H1 (cell line): ENCODE results near the gene WDR27. TPM values are rescaled to one million over a fixed set of nuclear protein-coding genes. Genes with fewer than 3 reads are reported as not detected.

Source experiments
- CTCF ChIA-PET: fragments of 300-600 bp; sonication (Branson Sonifier 250); formaldehyde crosslinking; loops from one replicate; lab custom pipeline; 2021; ENCODE audit not compliant: partially characterized antibody; lab: Charles Lee
- POLR2A ChIA-PET: fragments of 300-600 bp; sonication (Branson Sonifier 250); formaldehyde crosslinking; loops from one replicate; lab custom pipeline; 2021; ENCODE audit warnings: inconsistent platforms; ENCODE audit not compliant: partially characterized antibody; lab: Charles Lee
- DNase-seq, 2 experiments: peaks; one replicate each; pipeline versions ENCODE4 v3.0.0 to v3.0.0-alpha.2; 2010 to 2022; ENCODE audit warnings: low spot score in 2 of 2, low read depth in 1 of 2, mixed read lengths in 1 of 2
- FAIRE-seq: peaks from 2 replicates; lab custom pipeline; 2011; peaks lifted over from hg19 to GRCh38; lab: Jason Lieb, UNC
- H2AFZ ChIP-seq: 2 replicates; pipeline ENCODE4 v1.8.1; 2012; ENCODE audit warnings: low read length, inconsistent platforms
- H2AK5ac ChIP-seq: 2 replicates; pipeline ENCODE4 v1.6.1; 2013; ENCODE audit warnings: low read depth, low read length
- H2BK120ac ChIP-seq: replicated peaks from 2 replicates; pipeline ENCODE3; 2013; ENCODE audit warnings: low read depth, low read length, inconsistent platforms
- H2BK12ac ChIP-seq: 2 replicates; pipeline ENCODE4 v1.6.1; 2013; ENCODE audit warnings: low read depth, low read length
- H2BK15ac ChIP-seq: 2 replicates; pipeline ENCODE4 v1.6.1; 2013; ENCODE audit warnings: low read length
- H2BK20ac ChIP-seq: 2 replicates; pipeline ENCODE4 v1.6.1; 2013; ENCODE audit warnings: low read length
- H2BK5ac ChIP-seq: 2 replicates; pipeline ENCODE4 v1.6.1; 2013; ENCODE audit warnings: low read depth, low read length
- H3K14ac ChIP-seq: 2 replicates; pipeline ENCODE4 v1.6.1; 2013; ENCODE audit warnings: inconsistent platforms; ENCODE audit not compliant: insufficient read length
- H3K18ac ChIP-seq: 2 replicates; pipeline ENCODE4 v1.6.1; 2013; ENCODE audit warnings: low read length; ENCODE audit errors: extremely low read depth
- H3K23ac ChIP-seq: 2 replicates; pipeline ENCODE4 v1.6.1; 2013; ENCODE audit warnings: inconsistent platforms; ENCODE audit not compliant: insufficient read length
- H3K23me2 ChIP-seq: 2 replicates; pipeline ENCODE4 v1.6.1; 2013; ENCODE audit warnings: low read depth, low read length
- H3K27ac ChIP-seq: 2 replicates; pipeline ENCODE4 v1.6.1; 2011; ENCODE audit warnings: low read depth, low read length, inconsistent platforms
- H3K27me3 ChIP-seq, 4 experiments: replicated peaks in 1 of 4; 1 replicate in 1 of 4; 2 replicates in 3 of 4; pipeline versions ENCODE4 v1.6.1 to v1.8.1; 2011 to 2013; ENCODE audit warnings: low read length in 3 of 4, mild to moderate bottlenecking in 3 of 4, inconsistent platforms in 2 of 4, mixed read lengths in 2 of 4, moderate library complexity in 1 of 4; ENCODE audit not compliant: control insufficient read depth in 3 of 4, insufficient read depth in 3 of 4; ENCODE audit errors: extremely low read depth in 1 of 4
- H3K36me3 ChIP-seq, 4 experiments: 2 replicates each; pipeline versions ENCODE4 v1.6.1 to v1.8.1; 2011 to 2013; ENCODE audit warnings: mild to moderate bottlenecking in 4 of 4, low read length in 3 of 4, moderate library complexity in 2 of 4, control low read depth in 1 of 4, inconsistent platforms in 1 of 4; ENCODE audit not compliant: insufficient read depth in 4 of 4, control insufficient read depth in 2 of 4
- H3K4ac ChIP-seq: replicated peaks from 2 replicates; pipeline ENCODE3; 2013; ENCODE audit warnings: low read length, low read depth, mixed read lengths, inconsistent platforms; ENCODE audit not compliant: insufficient read length
- H3K4me1 ChIP-seq, 4 experiments: replicated peaks in 1 of 4; 1 replicate in 1 of 4; 2 replicates in 3 of 4; pipeline versions ENCODE4 v1.6.1 to v1.8.1; 2011 to 2013; ENCODE audit warnings: low read length in 3 of 4, inconsistent platforms in 2 of 4, mixed read lengths in 1 of 4; ENCODE audit not compliant: insufficient read depth in 4 of 4, control insufficient read depth in 3 of 4
- H3K4me2 ChIP-seq, 2 experiments: 2 replicates each; pipeline versions ENCODE4 v1.6.1 to v1.8.1; 2011 to 2013; ENCODE audit warnings: low read depth in 2 of 2, low read length in 2 of 2, control low read depth in 1 of 2, inconsistent platforms in 1 of 2, mild to moderate bottlenecking in 1 of 2; ENCODE audit not compliant: insufficient read depth in 1 of 2
- H3K4me3 ChIP-seq, 4 experiments: fragments of 200-600, 300-600 bp in 1 of 4; sonication (generic), shearing (Covaris generic), sonication (Bioruptor Twin) in 1 of 4; 2 replicates each; pipeline versions ENCODE4 v1.5.1 to v1.8.1; 2011 to 2016; ENCODE audit warnings: low read length in 4 of 4, low read depth in 3 of 4, control low read depth in 2 of 4, inconsistent platforms in 2 of 4, mild to moderate bottlenecking in 2 of 4, mixed read lengths in 1 of 4, moderate library complexity in 1 of 4; ENCODE audit not compliant: insufficient read depth in 2 of 4; ENCODE audit errors: extremely low read depth in 1 of 4
- H3K56ac ChIP-seq: replicated peaks from 2 replicates; pipeline ENCODE3; 2013; ENCODE audit warnings: low read depth, mild to moderate bottlenecking, mixed read lengths, low read length, inconsistent platforms; ENCODE audit not compliant: insufficient read length
- H3K79me1 ChIP-seq: 2 replicates; pipeline ENCODE4 v1.6.1; 2013; ENCODE audit warnings: low read depth, low read length, control low read depth
- H3K79me2 ChIP-seq, 2 experiments: 2 replicates each; pipeline versions ENCODE4 v1.6.1 to v1.8.1; 2012 to 2013; ENCODE audit warnings: low read length in 2 of 2, mild to moderate bottlenecking in 2 of 2, inconsistent platforms in 1 of 2; ENCODE audit not compliant: insufficient read depth in 2 of 2, control insufficient read depth in 1 of 2
- H3K9ac ChIP-seq, 4 experiments: replicated peaks in 1 of 4; 1 replicate in 1 of 4; 2 replicates in 3 of 4; pipeline versions ENCODE4 v1.6.1 to v1.8.1; 2011 to 2013; ENCODE audit warnings: low read depth in 3 of 4, low read length in 3 of 4, control low read depth in 2 of 4, mild to moderate bottlenecking in 2 of 4, moderate library complexity in 2 of 4, inconsistent platforms in 1 of 4; ENCODE audit errors: extremely low read depth in 1 of 4
- H3K9me3 ChIP-seq, 2 experiments: 2 replicates each; pipeline versions ENCODE4 v1.6.1 to v1.8.1; 2012 to 2013; ENCODE audit warnings: mild to moderate bottlenecking in 2 of 2, moderate library complexity in 2 of 2, control low read depth in 1 of 2, inconsistent platforms in 1 of 2, low read depth in 1 of 2, low read length in 1 of 2, mixed read lengths in 1 of 2; ENCODE audit not compliant: insufficient read depth in 2 of 2
- H4K20me1 ChIP-seq, 2 experiments: replicated peaks in 1 of 2; 2 replicates each; pipeline versions ENCODE3 to v1.8.1; 2011 to 2013; ENCODE audit warnings: inconsistent platforms in 2 of 2, low read length in 2 of 2, mild to moderate bottlenecking in 1 of 2; ENCODE audit not compliant: insufficient read depth in 2 of 2, control insufficient read depth in 1 of 2
- H4K5ac ChIP-seq: 2 replicates; pipeline ENCODE4 v1.6.1; 2013; ENCODE audit warnings: low read length, low read depth, mixed read lengths, inconsistent platforms; ENCODE audit not compliant: insufficient read length
- H4K8ac ChIP-seq: 2 replicates; pipeline ENCODE4 v1.8.0; 2013; ENCODE audit warnings: mild to moderate bottlenecking, moderate library complexity, low read length, inconsistent platforms; ENCODE audit not compliant: insufficient read depth; ENCODE audit errors: extremely low read depth
- H4K91ac ChIP-seq: replicated peaks from 2 replicates; pipeline ENCODE3; 2013; ENCODE audit warnings: low read length, mixed read lengths, inconsistent platforms; ENCODE audit not compliant: insufficient read length
- WGBS, 2 experiments: shearing (Covaris generic) in 1 of 2; methylation state at CpG; one replicate each; pipeline versions ENCODE4 v1.1.6 to v1.1.7; 2013 to 2015; ENCODE audit warnings: low lambda C conversion rate in 2 of 2, mixed read lengths in 2 of 2, inconsistent platforms in 1 of 2, low coverage in 1 of 2, missing lambda C conversion rate in 1 of 2; ENCODE audit not compliant: insufficient replicate concordance in 2 of 2, insufficient coverage in 1 of 2, insufficient read length in 1 of 2; ENCODE audit errors: extremely low coverage in 1 of 2, missing lambda C conversion rate in 1 of 2; 5-methylcytosine and 5-hydroxymethylcytosine counted together
- polyA plus RNA-seq, 7 experiments: library from polyadenylated mRNA; depleted of rRNA in 3 of 7; stranded (reverse) in 5 of 7; unstranded in 2 of 7; fragments of >200 nt in 5 of 7; fragments of 200-250 nt in 2 of 7; gene quantifications; 1 replicate in 5 of 7; 2 replicates in 1 of 7; 4 replicates in 1 of 7; pipeline versions ENCODE4 v1.2.1 to v1.2.3, GENCODE V29; 2011 to 2013; ENCODE audit warnings: missing spikeins in 2 of 7, mixed read lengths in 2 of 7
- total RNA-seq: library from RNA; stranded (reverse); fragmentation: NEBNext Ultra II Directional; extraction: Animal tissue kit (Norgen Biotek cat#: 25700); gene quantifications from 2 replicates; pipeline ENCODE4 v1.2.1, GENCODE V29; 2021

The WDR27 gene
- total and polyA plus RNA-seq, 2 of the 8 experiments (the other 6 are each of a cell fraction or from before 2014, with no cell fraction given), result 53.6 to 68.6 TPM

DNA sequence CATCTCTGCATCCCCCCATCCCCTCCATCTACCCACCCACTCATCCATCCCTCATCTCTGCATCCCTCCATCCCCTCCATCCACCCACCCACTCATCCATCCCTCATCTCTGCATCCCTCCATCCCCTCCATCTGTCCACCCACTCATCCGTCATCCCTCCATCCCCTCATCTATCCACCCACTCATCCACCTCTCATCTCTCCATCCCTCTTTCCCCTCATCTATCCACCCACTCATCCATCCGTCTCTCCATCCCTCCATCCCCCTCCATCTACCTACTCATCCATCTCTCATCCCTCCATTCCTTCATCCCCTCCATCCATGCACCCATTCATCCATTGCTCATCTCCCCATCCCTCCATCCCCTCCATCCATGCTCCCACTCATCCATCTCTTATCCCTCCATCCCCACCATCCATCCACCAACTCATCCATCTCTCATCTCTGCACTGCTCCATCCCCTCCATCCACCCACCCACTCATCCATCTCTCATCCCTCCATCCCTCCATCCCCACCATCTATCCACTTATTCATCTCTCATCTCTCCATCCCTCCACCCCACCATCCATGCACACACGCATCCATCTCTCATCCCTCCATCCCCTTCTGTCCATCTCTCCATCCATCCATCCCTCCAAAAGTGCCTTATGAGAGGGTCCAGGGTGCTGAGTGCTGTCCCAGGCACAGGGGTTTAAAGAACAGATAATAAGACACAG lies 51.4 kb downstream of the WDR27 start:
- no peak overlapping the region for H2BK12ac ChIP-seq
- peaks cover 8 to 15% of the 10 kb centered on the region in 2 experiments for H3K9me3 ChIP-seq
- no peak overlapping the region for H3K27ac ChIP-seq
- no peak overlapping the region for H3K14ac ChIP-seq
- H3K4me3 ChIP-seq, result no peak overlapping the region
- H4K5ac ChIP-seq, result no peak overlapping the region
- H3K56ac ChIP-seq, result no peak overlapping the region
- H3K18ac ChIP-seq, result no peak overlapping the region
- H2BK20ac ChIP-seq, result no peak overlapping the region
- CTCF ChIA-PET, result no interaction called here
- H2BK5ac ChIP-seq, result no peak overlapping the region
- H2BK120ac ChIP-seq, result no peak overlapping the region
- DNase-seq, result no peak
- H3K4me2 ChIP-seq, result no peak overlapping the region
- POLR2A ChIA-PET, result no interaction called here
- WGBS, 2 experiments, result 89 to 100% methylated on average over 3 of the region's 3 CpGs
- no peak overlapping the region for H3K9ac ChIP-seq
- no peaks in the 10 kb centered on the region for H3K4me1 ChIP-seq
- H2AFZ ChIP-seq, result no peak overlapping the region
- H3K4ac ChIP-seq, result no peak overlapping the region
- H3K79me1 ChIP-seq, result no peaks in the 10 kb centered on the region
- no peak overlapping the region for H3K23ac ChIP-seq
- no peaks in the 10 kb centered on the region for H3K27me3 ChIP-seq
- H3K36me3 ChIP-seq, result peaks cover 3 to 33% (median 16%) of the 10 kb centered on the region in 4 experiments; a peak in 6 of 8 replicates
- no peak overlapping the region for H2AK5ac ChIP-seq
- no peak overlapping the region for H4K91ac ChIP-seq
- no peak overlapping the region for H4K8ac ChIP-seq
- no peaks in the 10 kb centered on the region for H3K79me2 ChIP-seq
- peaks cover 0 to 2% of the 10 kb centered on the region in 2 experiments for H4K20me1 ChIP-seq
- no peak overlapping the region for H2BK15ac ChIP-seq
- no peak for FAIRE-seq
- peaks cover 12% of the 10 kb centered on the region; the same call in 1 of the 2 replicates for H3K23me2 ChIP-seq
